ENCODE measurements around the gene CYFIP1. TPM values are rescaled to one million over a fixed set of nuclear protein-coding genes. Genes with fewer than 3 reads are reported as not detected.

CYFIP1 gene
- total RNA-seq, 1 experiment from 2014 or later, result 79.2 TPM

DNA sequence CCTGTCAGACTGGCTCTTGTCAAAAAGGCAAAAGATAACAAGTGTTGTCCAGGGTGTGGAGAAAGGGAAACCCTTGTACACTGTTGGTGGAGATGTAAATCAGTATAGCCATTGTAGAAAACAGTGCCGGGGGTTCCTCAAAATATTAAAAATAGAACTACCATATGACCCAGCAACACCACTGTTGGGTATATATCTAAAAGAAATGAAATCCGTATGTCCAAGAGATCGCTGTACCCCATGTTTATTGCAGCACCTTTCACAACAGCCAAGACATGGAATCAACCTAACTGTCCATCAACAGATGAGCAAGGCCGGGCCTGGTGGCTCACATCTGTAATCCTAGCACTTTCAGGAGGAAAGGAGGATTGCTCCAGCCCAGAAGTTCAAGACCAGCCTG lies 6.2 kb downstream of the CYFIP1 start (continued):
- no peak for TF ChIP-seq USF2 (CRISPR knock-in tag; IDR thresholded peaks at IDR 0.05)
- TF ChIP-seq NR1H2 (CRISPR knock-in tag; IDR thresholded peaks at IDR 0.05), result no peak
- TF ChIP-seq ZNF121 (CRISPR knock-in tag; IDR thresholded peaks at IDR 0.05), result no peak
- TF ChIP-seq AR (CRISPR knock-in tag; IDR thresholded peaks at IDR 0.05), result no peak

- POLR2A ChIA-PET, result no interaction called here
- Mint-ChIP-seq H3K27me3 (ENCODE audit: low read depth) (peaks cover 11% of the 10 kb centered on the region), H3K9me3 (peaks cover 14% of the 10 kb centered on the region), H3K4me1 (peaks cover 18% of the 10 kb centered on the region), H3K36me3 (peaks cover 7% of the 10 kb centered on the region), H3K27ac (no peak overlapping the region), H3K4me3 (no peak overlapping the region)
- no peak for DNase-seq (ENCODE audit: low spot score)
- ATAC-seq, result no peak
- TF ChIP-seq HMGA2 (CRISPR knock-in tag; IDR thresholded peaks at IDR 0.05), result no peak
- TF ChIP-seq TCF7 (CRISPR knock-in tag; IDR thresholded peaks at IDR 0.05; ENCODE audit: low read depth), result no peak
- TF ChIP-seq IRF2 (CRISPR knock-in tag; IDR thresholded peaks at IDR 0.05; ENCODE audit: borderline replicate concordance, low read depth), result no peak
- TF ChIP-seq AR (CRISPR knock-in tag; IDR thresholded peaks at IDR 0.05), result no peak
- no peak for TF ChIP-seq SOX15 (CRISPR knock-in tag; IDR thresholded peaks at IDR 0.05)
- TF ChIP-seq MYBL2 (CRISPR knock-in tag; IDR thresholded peaks at IDR 0.05), result no peak
- TF ChIP-seq CREB1 (CRISPR knock-in tag; IDR thresholded peaks at IDR 0.05), result no peak
- no peak for TF ChIP-seq SMAD3 (CRISPR knock-in tag; IDR thresholded peaks at IDR 0.05; ENCODE audit: borderline replicate concordance)
- no peak for TF ChIP-seq ELF4 (CRISPR knock-in tag; IDR thresholded peaks at IDR 0.05; ENCODE audit: low read depth)
- TF ChIP-seq, protein P1, sequence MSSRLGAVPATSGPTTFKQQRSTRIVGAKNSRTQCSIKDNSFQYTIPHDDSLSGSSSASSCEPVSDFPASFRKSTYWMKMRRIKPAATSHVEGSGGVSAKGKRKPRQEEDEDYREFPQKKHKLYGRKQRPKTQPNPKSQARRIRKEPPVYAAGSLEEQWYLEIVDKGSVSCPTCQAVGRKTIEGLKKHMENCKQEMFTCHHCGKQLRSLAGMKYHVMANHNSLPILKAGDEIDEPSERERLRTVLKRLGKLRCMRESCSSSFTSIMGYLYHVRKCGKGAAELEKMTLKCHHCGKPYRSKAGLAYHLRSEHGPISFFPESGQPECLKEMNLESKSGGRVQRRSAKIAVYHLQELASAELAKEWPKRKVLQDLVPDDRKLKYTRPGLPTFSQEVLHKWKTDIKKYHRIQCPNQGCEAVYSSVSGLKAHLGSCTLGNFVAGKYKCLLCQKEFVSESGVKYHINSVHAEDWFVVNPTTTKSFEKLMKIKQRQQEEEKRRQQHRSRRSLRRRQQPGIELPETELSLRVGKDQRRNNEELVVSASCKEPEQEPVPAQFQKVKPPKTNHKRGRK (CRISPR knock-in tag; IDR thresholded peaks at IDR 0.05; ENCODE audit: borderline replicate concordance), result no peak
- TF ChIP-seq RELA (CRISPR knock-in tag; IDR thresholded peaks at IDR 0.05; ENCODE audit: borderline replicate concordance), result no peak
- no peak for TF ChIP-seq GRHL2 (CRISPR knock-in tag; IDR thresholded peaks at IDR 0.05; ENCODE audit: insufficient replicate concordance, severe bottlenecking)
- TF ChIP-seq PRRX2 (CRISPR knock-in tag; IDR thresholded peaks at IDR 0.05), result no peak
- TF ChIP-seq FOXP1 (CRISPR knock-in tag; IDR thresholded peaks at IDR 0.05; ENCODE audit: borderline replicate concordance), result no peak
- TF ChIP-seq USF2 (CRISPR knock-in tag; IDR thresholded peaks at IDR 0.05), result no peak
- CTCF ChIA-PET, result no interaction called here
Measured at GRCh38 chr15:22973286-22973685, 6.9 kb downstream of the CYFIP1 start.

Data from WTC11 (cell line).